ENCODE measurements around the gene KRTAP20-2.

KRTAP20-2 gene

DNA sequence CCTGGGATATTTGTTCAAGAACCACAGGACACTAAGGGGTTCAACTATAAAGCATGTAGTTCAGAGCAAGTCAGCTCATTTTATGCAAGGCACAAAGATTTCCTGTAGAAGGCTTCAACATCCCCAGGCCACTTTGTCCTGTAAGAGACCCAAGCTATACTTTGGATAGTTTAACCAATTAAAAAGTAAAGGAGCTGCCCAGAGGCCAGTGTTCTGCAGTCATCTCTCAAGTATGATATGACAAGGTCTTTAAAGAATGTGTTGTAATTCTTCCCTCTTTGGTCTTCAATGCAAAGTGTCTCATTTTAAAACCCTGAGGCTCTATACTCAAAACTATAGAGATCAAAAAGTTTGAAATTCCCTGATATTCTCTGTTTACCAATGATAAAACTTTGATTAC, 41.7 kb downstream of the KRTAP20-2 start:
- DNase-seq: no peak

GRCh38 chr21:30680586-30680985, 45.6 kb downstream of the KRTAP20-2 start:
- no peak for DNase-seq

- no peak for DNase-seq
Measured at GRCh38 chr21:30684506-30684905, 49.5 kb downstream of the KRTAP20-2 start.

Measured in stimulated activated CD4-positive, alpha-beta T cell treated with anti-CD3 and anti-CD28 coated beads, Interleukin-15, amount 100 ng/mL, for 24 hours (primary cell).